Measurements from ENCODE around the gene MFN1. TPM values are rescaled to one million over a fixed set of nuclear protein-coding genes. Genes with fewer than 3 reads are reported as not detected.

MFN1 gene
- total and polyA plus RNA-seq, 2 of the 13 experiments (the other 11 are each of a cell fraction or from before 2014, with no cell fraction given), result 25.2 to 37.5 TPM

DNA sequence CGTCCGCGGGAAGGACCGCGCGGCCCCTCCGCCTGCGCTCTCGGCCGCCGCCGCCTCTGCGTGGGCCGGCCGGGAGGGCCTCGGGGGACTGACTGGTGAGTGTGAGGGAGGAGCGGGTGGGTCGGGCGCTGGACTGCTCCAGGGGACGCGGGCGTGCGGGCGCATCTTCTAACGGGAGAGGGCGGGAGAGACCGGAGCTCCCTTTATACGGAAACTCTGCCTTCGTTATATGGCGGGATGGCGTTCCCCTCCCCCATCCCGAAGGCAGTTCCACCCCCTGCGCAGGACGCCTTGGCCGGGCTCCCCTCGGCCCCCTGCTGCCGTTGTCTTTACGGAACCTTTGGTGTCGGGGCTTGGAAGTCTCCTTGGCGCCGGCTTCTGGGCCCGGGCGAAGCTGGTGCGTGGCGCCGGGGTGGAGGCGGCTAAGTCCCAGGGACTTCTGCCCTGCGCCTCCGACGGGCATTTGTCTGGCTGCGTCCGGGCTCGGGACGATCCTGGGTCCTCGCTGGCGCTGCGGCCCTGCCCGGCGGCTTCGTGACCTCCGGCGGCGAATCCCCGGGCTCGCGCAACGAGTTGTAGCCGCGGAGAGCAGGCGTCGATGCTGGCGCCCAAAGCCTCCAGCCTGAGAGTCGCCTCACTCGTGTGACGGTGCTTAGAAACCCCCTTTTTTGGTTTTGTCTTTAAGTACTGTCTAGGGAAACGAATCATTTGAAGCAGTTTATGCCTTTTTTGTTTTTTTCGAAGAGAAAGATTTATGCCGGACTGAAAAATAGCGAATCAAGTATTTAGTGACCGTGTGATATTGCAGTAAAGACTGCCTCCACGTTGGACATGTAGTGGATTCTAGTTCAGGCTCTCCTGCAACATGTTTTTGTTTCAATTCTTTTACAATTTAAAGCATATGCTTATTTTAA lies 24.1 kb upstream of the MFN1 start (continued):
- TF ChIP-seq, protein P1, sequence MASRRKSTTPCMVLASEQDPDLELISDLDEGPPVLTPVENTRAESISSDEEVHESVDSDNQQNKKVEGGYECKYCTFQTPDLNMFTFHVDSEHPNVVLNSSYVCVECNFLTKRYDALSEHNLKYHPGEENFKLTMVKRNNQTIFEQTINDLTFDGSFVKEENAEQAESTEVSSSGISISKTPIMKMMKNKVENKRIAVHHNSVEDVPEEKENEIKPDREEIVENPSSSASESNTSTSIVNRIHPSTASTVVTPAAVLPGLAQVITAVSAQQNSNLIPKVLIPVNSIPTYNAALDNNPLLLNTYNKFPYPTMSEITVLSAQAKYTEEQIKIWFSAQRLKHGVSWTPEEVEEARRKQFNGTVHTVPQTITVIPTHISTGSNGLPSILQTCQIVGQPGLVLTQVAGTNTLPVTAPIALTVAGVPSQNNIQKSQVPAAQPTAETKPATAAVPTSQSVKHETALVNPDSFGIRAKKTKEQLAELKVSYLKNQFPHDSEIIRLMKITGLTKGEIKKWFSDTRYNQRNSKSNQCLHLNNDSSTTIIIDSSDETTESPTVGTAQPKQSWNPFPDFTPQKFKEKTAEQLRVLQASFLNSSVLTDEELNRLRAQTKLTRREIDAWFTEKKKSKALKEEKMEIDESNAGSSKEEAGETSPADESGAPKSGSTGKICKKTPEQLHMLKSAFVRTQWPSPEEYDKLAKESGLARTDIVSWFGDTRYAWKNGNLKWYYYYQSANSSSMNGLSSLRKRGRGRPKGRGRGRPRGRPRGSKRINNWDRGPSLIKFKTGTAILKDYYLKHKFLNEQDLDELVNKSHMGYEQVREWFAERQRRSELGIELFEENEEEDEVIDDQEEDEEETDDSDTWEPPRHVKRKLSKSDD (CRISPR knock-in tag; IDR thresholded peaks at IDR 0.05; ENCODE audit: low read depth), result no peak
- TF ChIP-seq HNF4A (CRISPR knock-in tag; IDR thresholded peaks at IDR 0.05) (0 out of 2 replicates have a peak, but pooled peaks have one; percentile 10), TOE1 (CRISPR knock-in tag; IDR thresholded peaks at IDR 0.05) (no peak), SNAI1 (CRISPR knock-in tag; IDR thresholded peaks at IDR 0.05; ENCODE audit: borderline replicate concordance) (no peak), SOX5 (CRISPR knock-in tag; IDR thresholded peaks at IDR 0.05; ENCODE audit: borderline replicate concordance) (no peak), ZBTB7A (CRISPR knock-in tag; IDR thresholded peaks at IDR 0.05) (no peak), CEBPG (CRISPR knock-in tag; IDR thresholded peaks at IDR 0.05) (no peak), MED1 (CRISPR knock-in tag; IDR thresholded peaks at IDR 0.05) (no peak), NR0B2 (CRISPR knock-in tag; IDR thresholded peaks at IDR 0.05) (no peak), ZNF605 (CRISPR knock-in tag; IDR thresholded peaks at IDR 0.05) (0 out of 2 replicates have a peak, but pooled peaks have one; percentile 49)
- TF ChIP-seq, protein P2, sequence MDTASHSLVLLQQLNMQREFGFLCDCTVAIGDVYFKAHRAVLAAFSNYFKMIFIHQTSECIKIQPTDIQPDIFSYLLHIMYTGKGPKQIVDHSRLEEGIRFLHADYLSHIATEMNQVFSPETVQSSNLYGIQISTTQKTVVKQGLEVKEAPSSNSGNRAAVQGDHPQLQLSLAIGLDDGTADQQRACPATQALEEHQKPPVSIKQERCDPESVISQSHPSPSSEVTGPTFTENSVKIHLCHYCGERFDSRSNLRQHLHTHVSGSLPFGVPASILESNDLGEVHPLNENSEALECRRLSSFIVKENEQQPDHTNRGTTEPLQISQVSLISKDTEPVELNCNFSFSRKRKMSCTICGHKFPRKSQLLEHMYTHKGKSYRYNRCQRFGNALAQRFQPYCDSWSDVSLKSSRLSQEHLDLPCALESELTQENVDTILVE (CRISPR knock-in tag; IDR thresholded peaks at IDR 0.05), result 0 out of 2 replicates have a peak, but pooled peaks have one; percentile 33
- TF ChIP-seq, protein P3, sequence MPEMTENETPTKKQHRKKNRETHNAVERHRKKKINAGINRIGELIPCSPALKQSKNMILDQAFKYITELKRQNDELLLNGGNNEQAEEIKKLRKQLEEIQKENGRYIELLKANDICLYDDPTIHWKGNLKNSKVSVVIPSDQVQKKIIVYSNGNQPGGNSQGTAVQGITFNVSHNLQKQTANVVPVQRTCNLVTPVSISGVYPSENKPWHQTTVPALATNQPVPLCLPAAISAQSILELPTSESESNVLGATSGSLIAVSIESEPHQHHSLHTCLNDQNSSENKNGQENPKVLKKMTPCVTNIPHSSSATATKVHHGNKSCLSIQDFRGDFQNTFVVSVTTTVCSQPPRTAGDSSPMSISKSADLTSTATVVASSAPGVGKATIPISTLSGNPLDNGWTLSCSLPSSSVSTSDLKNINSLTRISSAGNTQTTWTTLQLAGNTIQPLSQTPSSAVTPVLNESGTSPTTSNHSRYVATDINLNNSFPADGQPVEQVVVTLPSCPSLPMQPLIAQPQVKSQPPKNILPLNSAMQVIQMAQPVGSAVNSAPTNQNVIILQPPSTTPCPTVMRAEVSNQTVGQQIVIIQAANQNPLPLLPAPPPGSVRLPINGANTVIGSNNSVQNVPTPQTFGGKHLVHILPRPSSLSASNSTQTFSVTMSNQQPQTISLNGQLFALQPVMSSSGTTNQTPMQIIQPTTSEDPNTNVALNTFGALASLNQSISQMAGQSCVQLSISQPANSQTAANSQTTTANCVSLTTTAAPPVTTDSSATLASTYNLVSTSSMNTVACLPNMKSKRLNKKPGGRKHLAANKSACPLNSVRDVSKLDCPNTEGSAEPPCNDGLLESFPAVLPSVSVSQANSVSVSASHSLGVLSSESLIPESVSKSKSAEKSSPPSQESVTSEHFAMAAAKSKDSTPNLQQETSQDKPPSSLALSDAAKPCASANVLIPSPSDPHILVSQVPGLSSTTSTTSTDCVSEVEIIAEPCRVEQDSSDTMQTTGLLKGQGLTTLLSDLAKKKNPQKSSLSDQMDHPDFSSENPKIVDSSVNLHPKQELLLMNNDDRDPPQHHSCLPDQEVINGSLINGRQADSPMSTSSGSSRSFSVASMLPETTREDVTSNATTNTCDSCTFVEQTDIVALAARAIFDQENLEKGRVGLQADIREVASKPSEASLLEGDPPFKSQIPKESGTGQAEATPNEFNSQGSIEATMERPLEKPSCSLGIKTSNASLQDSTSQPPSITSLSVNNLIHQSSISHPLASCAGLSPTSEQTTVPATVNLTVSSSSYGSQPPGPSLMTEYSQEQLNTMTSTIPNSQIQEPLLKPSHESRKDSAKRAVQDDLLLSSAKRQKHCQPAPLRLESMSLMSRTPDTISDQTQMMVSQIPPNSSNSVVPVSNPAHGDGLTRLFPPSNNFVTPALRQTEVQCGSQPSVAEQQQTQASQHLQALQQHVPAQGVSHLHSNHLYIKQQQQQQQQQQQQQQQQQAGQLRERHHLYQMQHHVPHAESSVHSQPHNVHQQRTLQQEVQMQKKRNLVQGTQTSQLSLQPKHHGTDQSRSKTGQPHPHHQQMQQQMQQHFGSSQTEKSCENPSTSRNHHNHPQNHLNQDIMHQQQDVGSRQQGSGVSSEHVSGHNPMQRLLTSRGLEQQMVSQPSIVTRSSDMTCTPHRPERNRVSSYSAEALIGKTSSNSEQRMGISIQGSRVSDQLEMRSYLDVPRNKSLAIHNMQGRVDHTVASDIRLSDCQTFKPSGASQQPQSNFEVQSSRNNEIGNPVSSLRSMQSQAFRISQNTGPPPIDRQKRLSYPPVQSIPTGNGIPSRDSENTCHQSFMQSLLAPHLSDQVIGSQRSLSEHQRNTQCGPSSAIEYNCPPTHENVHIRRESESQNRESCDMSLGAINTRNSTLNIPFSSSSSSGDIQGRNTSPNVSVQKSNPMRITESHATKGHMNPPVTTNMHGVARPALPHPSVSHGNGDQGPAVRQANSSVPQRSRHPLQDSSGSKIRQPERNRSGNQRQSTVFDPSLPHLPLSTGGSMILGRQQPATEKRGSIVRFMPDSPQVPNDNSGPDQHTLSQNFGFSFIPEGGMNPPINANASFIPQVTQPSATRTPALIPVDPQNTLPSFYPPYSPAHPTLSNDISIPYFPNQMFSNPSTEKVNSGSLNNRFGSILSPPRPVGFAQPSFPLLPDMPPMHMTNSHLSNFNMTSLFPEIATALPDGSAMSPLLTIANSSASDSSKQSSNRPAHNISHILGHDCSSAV (CRISPR knock-in tag; IDR thresholded peaks at IDR 0.05; ENCODE audit: borderline replicate concordance), result no peak
- TF ChIP-seq, protein P4, sequence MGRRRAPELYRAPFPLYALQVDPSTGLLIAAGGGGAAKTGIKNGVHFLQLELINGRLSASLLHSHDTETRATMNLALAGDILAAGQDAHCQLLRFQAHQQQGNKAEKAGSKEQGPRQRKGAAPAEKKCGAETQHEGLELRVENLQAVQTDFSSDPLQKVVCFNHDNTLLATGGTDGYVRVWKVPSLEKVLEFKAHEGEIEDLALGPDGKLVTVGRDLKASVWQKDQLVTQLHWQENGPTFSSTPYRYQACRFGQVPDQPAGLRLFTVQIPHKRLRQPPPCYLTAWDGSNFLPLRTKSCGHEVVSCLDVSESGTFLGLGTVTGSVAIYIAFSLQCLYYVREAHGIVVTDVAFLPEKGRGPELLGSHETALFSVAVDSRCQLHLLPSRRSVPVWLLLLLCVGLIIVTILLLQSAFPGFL (CRISPR knock-in tag; IDR thresholded peaks at IDR 0.05), result 0 out of 2 replicates have a peak, but pooled peaks have one; percentile 21
